PC-9 (cell line): ENCODE results near the gene CCR6.
"Not testable (repeated sequence)": the region's sequence is repeated elsewhere in the genome, so short reads cannot be mapped to it uniquely, and the experiment has no call there.

Experiments used
- CTCF ChIP-seq: fragments of 200-600 bp; sonication (generic); conservative IDR thresholded peaks from 2 replicates; pipeline ENCODE4 v1.6.1; 2017; ENCODE audit warnings: mixed run types, antibody characterized with exemption, mild to moderate bottlenecking, moderate library complexity
- EZH2 ChIP-seq: fragments of 200-600 bp; sonication (generic); IDR thresholded peaks from 2 replicates; pipeline ENCODE4 v1.8.0; 2017; ENCODE audit warnings: antibody characterized with exemption, low read depth

- TF ChIP-seq CTCF, EZH2: not testable (repeated sequence)
These were observed 47.0 kb downstream of the CCR6 start for GRCh38 chr6:167169867-167170266.
